ENCODE data around the gene ZDHHC20. TPM values are rescaled to one million over a fixed set of nuclear protein-coding genes. Genes with fewer than 3 reads are reported as not detected.
"Not testable (repeated sequence)": the region's sequence is repeated elsewhere in the genome, so short reads cannot be mapped to it uniquely, and the experiment has no call there.

The ZDHHC20 gene
- total RNA-seq, 1 donor from 2014 or later, result 50.6 TPM

- Mint-ChIP-seq H3K9me3 (ENCODE audit: unreplicated experiment) (peaks cover 8% of the 10 kb centered on the region), H3K27me3 (ENCODE audit: unreplicated experiment) (no peaks in the 10 kb centered on the region)
- no peak for TF ChIP-seq CTCF (IDR thresholded peaks at IDR 0.05)
These were observed 76.0 kb downstream of the ZDHHC20 start for GRCh38 chr13:21383090-21383489.

GRCh38 chr13:21376998-21377985, 81.8 kb downstream of the ZDHHC20 start:
- peaks cover 22% of the 10 kb centered on the region for H3K36me3 Mint-ChIP-seq (ENCODE audit: unreplicated experiment)
- not testable (repeated sequence) for H3K27ac Mint-ChIP-seq (ENCODE audit: unreplicated experiment); H3K4me1 Mint-ChIP-seq (ENCODE audit: unreplicated experiment); H3K27me3 Mint-ChIP-seq (ENCODE audit: unreplicated experiment); H3K9me3 Mint-ChIP-seq (ENCODE audit: unreplicated experiment); H3K4me3 Mint-ChIP-seq (ENCODE audit: unreplicated experiment)
- DNase-seq (ENCODE audit: extremely low spot score, unreplicated experiment), result peak; percentile 60

More at GRCh38 chr13:21383090-21383489, 76.0 kb downstream of the ZDHHC20 start:
- DNase-seq (ENCODE audit: extremely low spot score, unreplicated experiment), result no peak
- H3K36me3 Mint-ChIP-seq (ENCODE audit: unreplicated experiment), result peaks cover 44% of the 10 kb centered on the region
- H3K27ac Mint-ChIP-seq (ENCODE audit: unreplicated experiment), result no peak overlapping the region
- no peaks in the 10 kb centered on the region for H3K4me1 Mint-ChIP-seq (ENCODE audit: unreplicated experiment)
- no peak overlapping the region for H3K4me3 Mint-ChIP-seq (ENCODE audit: unreplicated experiment)

GRCh38 chr13:21372530-21372929, 86.6 kb downstream of the ZDHHC20 start:
- Mint-ChIP-seq H3K27ac (ENCODE audit: unreplicated experiment) (no peak overlapping the region), H3K4me1 (ENCODE audit: unreplicated experiment) (no peaks in the 10 kb centered on the region), H3K9me3 (ENCODE audit: unreplicated experiment) (no peaks in the 10 kb centered on the region), H3K36me3 (ENCODE audit: unreplicated experiment) (peaks cover 8% of the 10 kb centered on the region), H3K27me3 (ENCODE audit: unreplicated experiment) (no peaks in the 10 kb centered on the region), H3K4me3 (ENCODE audit: unreplicated experiment) (no peak overlapping the region)
- DNase-seq (ENCODE audit: extremely low spot score, unreplicated experiment), result no peak
- no peak for TF ChIP-seq CTCF (IDR thresholded peaks at IDR 0.05)

GRCh38 chr13:21371011-21371410, 88.1 kb downstream of the ZDHHC20 start:
- no peak overlapping the region for H3K4me3 Mint-ChIP-seq (ENCODE audit: unreplicated experiment)
- no peaks in the 10 kb centered on the region for H3K9me3 Mint-ChIP-seq (ENCODE audit: unreplicated experiment)
- peaks cover 5% of the 10 kb centered on the region for H3K36me3 Mint-ChIP-seq (ENCODE audit: unreplicated experiment)
- no peaks in the 10 kb centered on the region for H3K4me1 Mint-ChIP-seq (ENCODE audit: unreplicated experiment)
- DNase-seq (ENCODE audit: extremely low spot score, unreplicated experiment), result no peak
- no peaks in the 10 kb centered on the region for H3K27me3 Mint-ChIP-seq (ENCODE audit: unreplicated experiment)
- no peak for TF ChIP-seq CTCF (IDR thresholded peaks at IDR 0.05)
- H3K27ac Mint-ChIP-seq (ENCODE audit: unreplicated experiment), result no peak overlapping the region

- H3K27ac Mint-ChIP-seq (ENCODE audit: unreplicated experiment), result no peak overlapping the region
- no peak for DNase-seq (ENCODE audit: extremely low spot score, unreplicated experiment)
- no peak overlapping the region for H3K4me3 Mint-ChIP-seq (ENCODE audit: unreplicated experiment)
- no peaks in the 10 kb centered on the region for H3K4me1 Mint-ChIP-seq (ENCODE audit: unreplicated experiment)
- H3K27me3 Mint-ChIP-seq (ENCODE audit: unreplicated experiment), result no peaks in the 10 kb centered on the region
- peaks cover 16% of the 10 kb centered on the region for H3K9me3 Mint-ChIP-seq (ENCODE audit: unreplicated experiment)
- no peak for TF ChIP-seq CTCF (IDR thresholded peaks at IDR 0.05)
- no peaks in the 10 kb centered on the region for H3K36me3 Mint-ChIP-seq (ENCODE audit: unreplicated experiment)
These were observed 93.5 kb downstream of the ZDHHC20 start for GRCh38 chr13:21365574-21365973.
